ENCODE measurements around the gene KRTAP10-4.

Gene KRTAP10-4

GRCh38 chr21:44528634-44528995, 44.9 kb upstream of the KRTAP10-4 start:
- no peak overlapping the region for H3K4me3 ChIP-seq (ENCODE audit: low read depth, low read length)
- no peak for DNase-seq (ENCODE audit: low read depth)
- no peak for TF ChIP-seq CTCF (IDR thresholded peaks at IDR 0.05; ENCODE audit: low read depth, low read length, missing control alignments)

- no peak for TF ChIP-seq CTCF (IDR thresholded peaks at IDR 0.05; ENCODE audit: low read depth, low read length, missing control alignments)
- no peak overlapping the region for H3K4me3 ChIP-seq (ENCODE audit: low read depth, low read length)
- no peak for DNase-seq (ENCODE audit: low read depth)
Measured at GRCh38 chr21:44529011-44529421, 44.5 kb upstream of the KRTAP10-4 start.

DNA sequence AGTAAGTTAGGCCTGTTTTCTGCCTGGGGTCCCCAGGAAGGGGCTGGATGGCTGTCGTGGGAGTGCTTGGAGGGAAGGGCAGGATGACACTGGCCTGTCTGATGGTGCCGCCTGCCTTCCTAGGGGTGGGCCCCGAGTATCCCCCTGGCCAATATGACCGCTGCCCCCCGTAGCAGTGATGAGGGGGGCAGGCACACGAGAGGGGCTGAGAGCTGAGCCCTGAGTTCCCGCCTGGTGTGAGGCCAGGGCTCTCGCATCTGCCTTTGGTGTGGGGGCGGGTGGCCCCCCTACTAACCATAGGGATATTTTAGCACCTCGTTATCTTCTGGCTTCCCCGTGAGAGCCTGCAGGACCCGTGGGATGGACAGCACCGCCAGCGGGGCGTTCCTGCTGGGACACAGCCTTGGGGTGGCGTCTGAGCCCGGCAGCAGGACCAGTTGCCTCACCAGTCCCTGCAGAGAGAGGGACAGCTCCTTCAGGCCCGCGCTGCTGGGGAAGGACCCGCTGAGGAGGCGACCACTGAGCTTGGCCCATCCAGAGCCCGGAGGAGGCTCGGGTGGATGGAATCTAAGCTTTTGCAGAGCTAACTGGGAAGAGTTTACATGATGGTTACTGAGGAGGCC, 43.9 kb upstream of the KRTAP10-4 start:
- no peak for TF ChIP-seq CTCF (IDR thresholded peaks at IDR 0.05; ENCODE audit: low read depth, low read length, missing control alignments)
- H3K4me3 ChIP-seq (ENCODE audit: low read depth, low read length): no peak overlapping the region
- DNase-seq (ENCODE audit: low read depth): no peak

GRCh38 chr21:44530221-44530902, 43.2 kb upstream of the KRTAP10-4 start:
- DNase-seq (ENCODE audit: low read depth): no peak
- H3K4me3 ChIP-seq (ENCODE audit: low read depth, low read length): no peak overlapping the region
- TF ChIP-seq CTCF (IDR thresholded peaks at IDR 0.05; ENCODE audit: low read depth, low read length, missing control alignments): no peak

DNA sequence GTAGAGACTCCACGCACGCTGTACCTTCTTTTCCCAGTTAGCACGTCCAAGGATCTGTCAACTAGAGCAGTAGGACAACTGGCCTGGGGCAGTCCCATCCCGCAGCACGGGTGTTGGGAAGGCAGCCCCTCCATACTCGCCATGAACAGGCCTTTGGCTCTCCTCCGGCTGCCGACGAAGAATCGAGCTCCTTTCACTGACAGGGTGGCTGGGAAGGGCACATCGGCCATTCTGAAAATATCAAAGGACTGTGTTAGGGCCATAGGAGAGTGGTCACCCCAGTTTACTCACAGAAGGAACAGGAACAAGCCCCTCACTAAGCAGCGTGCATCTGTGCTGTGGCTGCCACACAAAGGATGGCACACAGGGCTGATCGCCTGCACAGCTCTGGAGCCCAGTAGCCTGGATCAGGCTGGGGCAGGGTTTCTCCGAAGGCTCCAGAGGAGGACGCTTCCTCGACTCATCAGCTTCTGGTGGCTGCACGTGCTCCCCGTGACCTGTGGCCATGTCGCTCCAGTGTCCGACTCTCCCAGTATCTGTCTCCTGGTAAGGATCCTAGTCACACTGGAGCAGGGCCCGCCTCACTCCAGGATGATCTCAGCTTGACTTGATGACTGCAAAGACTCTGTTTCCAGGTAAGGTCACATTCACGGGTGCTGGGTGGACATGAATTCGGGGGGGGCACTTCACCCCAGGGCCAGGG, 42.5 kb upstream of the KRTAP10-4 start:
- DNase-seq (ENCODE audit: low read depth): no peak
- no peak for TF ChIP-seq CTCF (IDR thresholded peaks at IDR 0.05; ENCODE audit: low read depth, low read length, missing control alignments)
- H3K4me3 ChIP-seq (ENCODE audit: low read depth, low read length): no peak overlapping the region

DNA sequence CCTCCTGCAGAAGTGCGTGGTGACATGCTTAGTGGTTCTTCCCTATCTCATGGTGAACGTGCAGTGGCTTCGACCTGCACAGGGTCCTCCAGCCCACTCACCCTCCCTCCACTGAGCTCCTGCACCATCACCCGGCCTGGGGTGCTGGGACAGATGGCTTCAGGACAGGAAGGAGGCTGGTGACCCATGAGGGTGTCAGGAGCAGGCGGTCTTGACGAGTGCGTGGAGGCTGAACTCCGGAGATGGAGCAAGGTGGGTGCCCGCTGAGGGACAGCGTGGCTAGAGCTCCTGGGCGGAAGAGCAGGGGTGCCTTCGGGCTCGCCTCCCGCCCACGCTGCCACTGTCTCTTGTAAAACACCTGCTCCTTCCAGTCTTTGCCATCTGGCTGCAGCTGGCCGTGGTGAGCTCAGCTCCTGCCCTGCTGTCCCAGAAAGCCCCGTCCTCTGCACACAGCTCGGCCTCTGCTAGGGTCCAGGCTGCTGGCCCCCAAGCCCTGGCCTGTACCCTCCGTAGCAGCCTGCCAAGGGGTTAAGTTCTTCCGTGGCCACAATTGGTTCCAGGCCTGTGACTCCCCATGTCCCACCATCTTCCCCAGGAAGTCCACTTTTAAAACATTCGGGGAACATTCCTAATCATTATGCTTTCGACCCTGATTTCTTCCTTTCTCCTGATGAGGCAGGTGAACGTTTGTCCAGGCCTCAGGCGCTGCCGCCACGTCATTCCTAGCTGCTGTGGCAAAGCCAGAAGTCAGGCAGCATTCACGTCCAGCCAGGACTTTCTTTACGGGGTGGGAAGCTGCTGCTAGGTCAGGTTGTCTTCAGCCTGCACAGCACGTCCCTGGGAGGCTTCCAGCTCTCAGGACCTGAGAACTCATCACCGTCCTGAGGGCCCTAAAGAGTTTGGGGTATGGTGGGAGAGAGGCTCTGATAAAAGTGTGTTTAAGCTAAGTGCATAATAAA, 41.6 kb upstream of the KRTAP10-4 start:
- no peak for TF ChIP-seq CTCF (IDR thresholded peaks at IDR 0.05; ENCODE audit: low read depth, low read length, missing control alignments)
- H3K4me3 ChIP-seq (ENCODE audit: low read depth, low read length): no peak overlapping the region
- DNase-seq (ENCODE audit: low read depth): no peak

Data from GM12864 (cell line).